HFFc6 (cell line): Measurements from ENCODE around the gene GLYR1. TPM values are rescaled to one million over a fixed set of nuclear protein-coding genes. Genes with fewer than 3 reads are reported as not detected.

ENCODE experiments used
- DNase-seq: peaks from one replicate; pipeline ENCODE4 v3.0.0-alpha.2; 2018
- H3K27ac Mint-ChIP-seq: 2 replicates; pipeline ENCODE4 v1.8.0; 2020; ENCODE audit warnings: mild to moderate bottlenecking, mixed read lengths
- H3K27me3 Mint-ChIP-seq: 2 replicates; pipeline ENCODE4 v1.8.0; 2021; ENCODE audit warnings: mild to moderate bottlenecking, moderate library complexity, mixed read lengths; ENCODE audit not compliant: insufficient read depth
- H3K36me3 Mint-ChIP-seq: 2 replicates; pipeline ENCODE4 v1.8.0; 2021; ENCODE audit warnings: low read depth, mixed read lengths
- H3K4me1 Mint-ChIP-seq: 2 replicates; pipeline ENCODE4 v1.8.0; 2020; ENCODE audit warnings: low read depth, mixed read lengths
- H3K4me3 Mint-ChIP-seq: 2 replicates; pipeline ENCODE4 v1.8.0; 2020; ENCODE audit warnings: mild to moderate bottlenecking, moderate library complexity, mixed read lengths
- H3K9me3 Mint-ChIP-seq: 2 replicates; pipeline ENCODE4 v1.8.0; 2020; ENCODE audit warnings: mild to moderate bottlenecking, mixed read lengths
- total RNA-seq, 6 experiments: library from RNA; stranded (reverse); fragmentation: NEBNext Ultra II Directional; extraction: Animal tissue kit (Norgen Biotek cat#: 25700); gene quantifications; 2 replicates in 1 of 6; 3 replicates in 5 of 6; pipeline ENCODE4 v1.2.3, GENCODE V29; 2021
- TF ChIP-seq, protein P1 (sequence below): fragments of 200-600 bp; sonication (generic); IDR thresholded peaks from 2 replicates; pipeline ENCODE4 v1.5.0; 2021; ENCODE audit warnings: antibody characterized with exemption, mild to moderate bottlenecking

GLYR1 gene
- total RNA-seq, 6 experiments from 2014 or later, result 77.6 to 89.4 (median 81.8) TPM

DNA sequence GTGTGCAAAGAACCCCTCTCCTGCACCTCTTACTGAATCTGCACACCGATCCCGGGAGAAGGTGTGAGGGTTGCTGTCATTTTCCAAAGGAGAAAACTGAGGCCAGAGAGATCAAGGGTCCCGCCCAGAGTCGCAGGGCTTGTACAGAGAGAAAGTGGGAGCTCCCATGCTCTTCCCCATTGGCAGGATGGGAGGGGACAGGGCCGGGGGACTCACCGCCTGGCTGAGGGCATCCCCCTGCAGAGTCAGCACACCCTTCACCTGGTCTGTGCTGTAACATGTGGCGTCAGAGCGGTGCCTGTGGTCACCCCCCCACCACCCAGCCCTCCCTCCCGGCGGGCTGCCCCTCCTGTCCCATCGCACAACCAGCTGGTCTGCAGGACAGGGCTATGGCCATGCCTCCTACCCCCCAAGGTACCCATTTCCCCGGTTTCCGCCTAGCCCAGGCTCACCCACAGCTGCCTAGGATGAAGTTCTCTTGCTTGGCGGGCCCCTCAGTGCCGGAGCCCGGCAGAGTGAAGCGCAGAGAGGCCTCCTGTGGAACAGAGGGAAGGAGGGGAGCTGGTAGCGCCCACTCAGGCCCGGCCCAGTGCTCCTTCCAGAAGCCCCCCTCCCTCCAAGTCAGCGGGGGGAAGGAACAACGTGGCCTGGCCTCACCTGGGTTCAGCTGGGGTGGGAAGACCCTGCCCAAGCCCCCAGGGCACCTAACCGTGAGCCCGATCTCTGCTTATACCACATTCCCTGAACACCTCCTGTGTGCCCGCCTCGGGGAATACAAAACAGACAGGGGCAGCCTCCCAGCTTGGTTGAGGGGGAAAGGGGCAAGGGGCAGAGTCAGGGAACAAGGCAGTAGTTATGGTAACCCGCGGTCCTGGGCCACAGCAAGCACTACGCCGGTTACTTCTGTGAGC, 45.8 kb downstream of the GLYR1 start:
- H3K36me3 Mint-ChIP-seq, result no peaks in the 10 kb centered on the region
- H3K4me3 Mint-ChIP-seq, result peak overlapping the region; percentile 90
- peak overlapping the region; percentile 68 for H3K27ac Mint-ChIP-seq

GRCh38 chr16:4800290-4801041, 46.6 kb downstream of the GLYR1 start:
- Mint-ChIP-seq H3K4me3 (0 out of 2 replicates have a peak overlapping the region, but pooled peaks have one; percentile 20), H3K4me1 (peaks cover 10% of the 10 kb centered on the region), H3K36me3 (no peaks in the 10 kb centered on the region), H3K9me3 (no peaks in the 10 kb centered on the region), H3K27me3 (peaks cover 2% of the 10 kb centered on the region; the same call in 1 of the 2 replicates), H3K27ac (no peak overlapping the region)
- DNase-seq, result no peak
- TF ChIP-seq, protein P1, sequence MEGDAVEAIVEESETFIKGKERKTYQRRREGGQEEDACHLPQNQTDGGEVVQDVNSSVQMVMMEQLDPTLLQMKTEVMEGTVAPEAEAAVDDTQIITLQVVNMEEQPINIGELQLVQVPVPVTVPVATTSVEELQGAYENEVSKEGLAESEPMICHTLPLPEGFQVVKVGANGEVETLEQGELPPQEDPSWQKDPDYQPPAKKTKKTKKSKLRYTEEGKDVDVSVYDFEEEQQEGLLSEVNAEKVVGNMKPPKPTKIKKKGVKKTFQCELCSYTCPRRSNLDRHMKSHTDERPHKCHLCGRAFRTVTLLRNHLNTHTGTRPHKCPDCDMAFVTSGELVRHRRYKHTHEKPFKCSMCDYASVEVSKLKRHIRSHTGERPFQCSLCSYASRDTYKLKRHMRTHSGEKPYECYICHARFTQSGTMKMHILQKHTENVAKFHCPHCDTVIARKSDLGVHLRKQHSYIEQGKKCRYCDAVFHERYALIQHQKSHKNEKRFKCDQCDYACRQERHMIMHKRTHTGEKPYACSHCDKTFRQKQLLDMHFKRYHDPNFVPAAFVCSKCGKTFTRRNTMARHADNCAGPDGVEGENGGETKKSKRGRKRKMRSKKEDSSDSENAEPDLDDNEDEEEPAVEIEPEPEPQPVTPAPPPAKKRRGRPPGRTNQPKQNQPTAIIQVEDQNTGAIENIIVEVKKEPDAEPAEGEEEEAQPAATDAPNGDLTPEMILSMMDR, result no peak

More for the DNA sequence above, 45.8 kb downstream of the GLYR1 start:
- TF ChIP-seq, protein P1, result no peak
- DNase-seq, result no peak
- peaks cover 10% of the 10 kb centered on the region for H3K4me1 Mint-ChIP-seq
- H3K27me3 Mint-ChIP-seq, result peaks cover 2% of the 10 kb centered on the region; the same call in 1 of the 2 replicates
- H3K9me3 Mint-ChIP-seq, result no peaks in the 10 kb centered on the region

DNA sequence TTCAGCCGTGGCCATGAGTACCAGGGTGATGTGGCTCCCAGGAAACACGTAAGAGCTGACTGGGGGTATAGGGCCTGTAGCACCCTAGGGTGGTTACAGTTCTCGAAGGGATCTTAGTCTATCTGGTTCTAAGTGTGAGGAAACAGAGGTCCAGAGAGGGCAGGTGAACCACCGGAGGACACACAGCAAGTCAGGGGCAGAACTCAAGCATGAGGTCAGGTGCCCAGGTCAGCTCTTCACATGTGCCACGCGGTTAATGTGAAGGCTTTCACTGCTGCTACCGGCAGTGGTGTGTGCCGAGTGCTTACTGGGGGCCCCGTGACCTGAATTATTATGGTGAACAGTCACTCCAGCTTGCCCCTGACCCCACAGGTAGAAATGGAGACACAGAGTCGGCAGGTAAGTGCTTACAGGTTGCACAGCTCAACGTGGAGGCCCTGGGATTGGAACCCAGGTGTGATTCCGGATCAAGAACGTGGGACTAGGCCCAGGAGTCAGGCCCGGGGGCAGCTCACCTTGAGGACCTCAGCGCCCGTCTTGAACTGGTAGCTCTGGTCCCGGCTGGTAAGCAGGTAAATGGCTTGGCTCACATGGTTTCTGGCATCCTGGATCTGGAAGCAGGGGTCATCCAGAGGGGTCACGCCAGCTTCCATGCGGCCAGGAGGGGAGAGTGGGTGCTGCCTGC, 47.8 kb downstream of the GLYR1 start:
- Mint-ChIP-seq H3K36me3 (no peaks in the 10 kb centered on the region), H3K27me3 (peaks cover 2% of the 10 kb centered on the region; the same call in 1 of the 2 replicates), H3K27ac (no peak overlapping the region), H3K9me3 (no peaks in the 10 kb centered on the region), H3K4me3 (no peak overlapping the region), H3K4me1 (peaks cover 10% of the 10 kb centered on the region)
- TF ChIP-seq, protein P1, result no peak
- no peak for DNase-seq

DNA sequence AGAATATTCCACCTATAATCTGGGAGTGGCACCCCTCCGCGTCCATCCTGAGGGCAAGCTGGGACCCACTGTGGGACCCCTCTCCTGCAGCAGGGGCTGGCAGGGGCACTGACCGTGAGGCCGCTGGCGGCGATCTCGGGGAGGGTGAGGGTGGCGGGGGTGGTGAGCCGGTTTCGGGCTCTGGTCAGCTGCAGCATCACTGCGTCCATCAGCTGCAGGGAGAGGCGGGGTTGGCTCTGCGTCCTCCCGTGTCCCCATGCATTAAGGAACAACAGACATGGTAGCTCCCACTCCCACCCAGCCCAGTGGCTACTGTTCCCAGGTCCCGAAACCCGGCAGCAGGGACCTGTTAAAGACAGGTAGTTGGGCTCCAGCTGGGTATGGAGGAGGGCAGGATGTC, 48.6 kb downstream of the GLYR1 start:
- Mint-ChIP-seq H3K4me3 (no peak overlapping the region), H3K9me3 (no peaks in the 10 kb centered on the region), H3K36me3 (no peaks in the 10 kb centered on the region), H3K4me1 (peaks cover 5% of the 10 kb centered on the region), H3K27ac (no peak overlapping the region), H3K27me3 (no peaks in the 10 kb centered on the region)
- no peak for DNase-seq
- TF ChIP-seq, protein P1, result no peak

- no peak for DNase-seq
Observed at GRCh38 chr16:4797805-4798252, 49.3 kb downstream of the GLYR1 start.

More at GRCh38 chr16:4797805-4798252, 49.3 kb downstream of the GLYR1 start:
- TF ChIP-seq, protein P1, result no peak
- Mint-ChIP-seq H3K36me3 (no peaks in the 10 kb centered on the region), H3K4me3 (no peak overlapping the region), H3K4me1 (no peaks in the 10 kb centered on the region), H3K27ac (no peak overlapping the region), H3K27me3 (no peaks in the 10 kb centered on the region), H3K9me3 (no peaks in the 10 kb centered on the region)
